GM12891 (cell line): ENCODE results near the gene APOBEC3H.

Experiments used
- DNase-seq: peaks from one replicate; pipeline ENCODE4 v3.0.0; 2011; ENCODE audit warnings: low spot score; ENCODE audit not compliant: insufficient read length
- FAIRE-seq: peaks from 2 replicates; lab custom pipeline; 2011; peaks lifted over from hg19 to GRCh38; lab: Jason Lieb, UNC
- PAX5 ChIP-seq: IDR thresholded peaks from 2 replicates; pipeline ENCODE4 v1.6.1; 2011; ENCODE audit warnings: low read length, moderate library complexity, mild to moderate bottlenecking; ENCODE audit not compliant: insufficient read depth, severe bottlenecking
- POLR2A ChIP-seq: IDR thresholded peaks from 2 replicates; pipeline ENCODE4 v1.6.1; 2011; ENCODE audit warnings: low read depth, low read length, control low read depth
- POLR2AphosphoS5 ChIP-seq: IDR thresholded peaks from 2 replicates; pipeline ENCODE4 v1.6.1; 2011; ENCODE audit warnings: low read depth, low read length, control low read depth
- POU2F2 ChIP-seq: IDR thresholded peaks from 2 replicates; pipeline ENCODE4 v1.6.1; 2011; ENCODE audit warnings: low read depth, mild to moderate bottlenecking, control low read depth, low read length, moderate library complexity
- SPI1 ChIP-seq: IDR thresholded peaks from 2 replicates; pipeline ENCODE4 v1.6.1; 2011; ENCODE audit warnings: low read depth, low read length, control low read depth
- TAF1 ChIP-seq: IDR thresholded peaks from 2 replicates; pipeline ENCODE4 v1.6.1; 2011; ENCODE audit warnings: low read depth, low read length, control low read depth

Gene APOBEC3H

GRCh38 chr22:39128508-39128907 is 31.5 kb downstream of the APOBEC3H start:
- no peak for FAIRE-seq
- no peak for DNase-seq
- no peak for TF ChIP-seq SPI1
- TF ChIP-seq TAF1 = no peak

GRCh38 chr22:39129081-39129480 is 32.0 kb downstream of the APOBEC3H start:
- DNase-seq (no peak), FAIRE-seq (no peak)
- no peak for TF ChIP-seq TAF1
- no peak for TF ChIP-seq PAX5
- no peak for TF ChIP-seq POU2F2

- FAIRE-seq (no peak), DNase-seq (no peak)
- TF ChIP-seq SPI1 (no peak), PAX5 (no peak), POU2F2 (no peak), POLR2AphosphoS5 (no peak), POLR2A (no peak), TAF1 (no peak)
These were observed 32.7 kb downstream of the APOBEC3H start for GRCh38 chr22:39129746-39130145.

- TF ChIP-seq POU2F2 (no peak), POLR2AphosphoS5 (no peak), POLR2A (no peak), SPI1 (no peak), TAF1 (no peak)
- no peak for FAIRE-seq
- no peak for DNase-seq
These were observed 33.2 kb downstream of the APOBEC3H start for GRCh38 chr22:39130152-39130704.

GRCh38 chr22:39130892-39131855 is 34.1 kb downstream of the APOBEC3H start:
- TF ChIP-seq POLR2A (no peak), POU2F2 (no peak), POLR2AphosphoS5 (no peak), PAX5 (no peak), SPI1 (no peak), TAF1 (no peak)
- DNase-seq = no peak
- FAIRE-seq = no peak

GRCh38 chr22:39132281-39132680 is 35.2 kb downstream of the APOBEC3H start:
- DNase-seq (no peak), FAIRE-seq (no peak)
- no peak for TF ChIP-seq PAX5
- no peak for TF ChIP-seq POU2F2
- no peak for TF ChIP-seq POLR2AphosphoS5
- no peak for TF ChIP-seq TAF1
- no peak for TF ChIP-seq SPI1
- no peak for TF ChIP-seq POLR2A

GRCh38 chr22:39132871-39133524 is 36.0 kb downstream of the APOBEC3H start:
- no peak for DNase-seq
- no peak for FAIRE-seq
- TF ChIP-seq PAX5 = no peak
- TF ChIP-seq SPI1 = no peak
- no peak for TF ChIP-seq POLR2A
- no peak for TF ChIP-seq POLR2AphosphoS5
- no peak for TF ChIP-seq TAF1
- no peak for TF ChIP-seq POU2F2

GRCh38 chr22:39133871-39134270 is 36.8 kb downstream of the APOBEC3H start:
- FAIRE-seq = no peak
- no peak for TF ChIP-seq TAF1
- no peak for TF ChIP-seq POU2F2
- no peak for TF ChIP-seq PAX5
- TF ChIP-seq POLR2AphosphoS5 = no peak
- no peak for TF ChIP-seq SPI1
- no peak for DNase-seq

GRCh38 chr22:39134366-39135091 is 37.5 kb downstream of the APOBEC3H start:
- TF ChIP-seq POLR2AphosphoS5 = no peak
- TF ChIP-seq POU2F2 = no peak
- TF ChIP-seq SPI1 = no peak
- no peak for TF ChIP-seq TAF1
- no peak for TF ChIP-seq PAX5
- TF ChIP-seq POLR2A = no peak
- no peak for DNase-seq
- FAIRE-seq = no peak
